B cell (primary cell): ENCODE measurements around the gene EYS. TPM values are rescaled to one million over a fixed set of nuclear protein-coding genes. Genes with fewer than 3 reads are reported as not detected.

ENCODE experiments used
- ATAC-seq: fragments of 200-7000 bp; cut with Tn5 transposase; one replicate; pipeline ENCODE4 v1.10.0; 2021; ENCODE audit warnings: low read depth, mild to moderate bottlenecking, moderate number of reproducible peaks, moderate library complexity
- CTCF ChIA-PET: fragments of 350-600 bp; sonication (Branson Sonifier 250); formaldehyde crosslinking; loops from one replicate; lab custom pipeline; 2021; ENCODE audit warnings: antibody characterized with exemption, inconsistent platforms; lab: Charles Lee
- POLR2A ChIA-PET: fragments of 350-600 bp; sonication (Branson Sonifier 250); formaldehyde crosslinking; loops from one replicate; lab custom pipeline; 2021; ENCODE audit warnings: antibody characterized with exemption; lab: Charles Lee
- DNase-seq: peaks from one replicate; pipeline ENCODE4 v3.0.0; 2013
- H2AFZ ChIP-seq: 2 replicates; pipeline ENCODE4 v1.6.1; 2012; ENCODE audit warnings: mild to moderate bottlenecking, low read depth, low read length; ENCODE audit not compliant: insufficient read depth, poor library complexity, severe bottlenecking
- H3K27ac ChIP-seq, 2 donors: 1 replicate in 1 of 2; 2 replicates in 1 of 2; pipeline ENCODE4 v1.5.1; 2012 to 2013; ENCODE audit warnings: low read length in 2 of 2, mild to moderate bottlenecking in 2 of 2, moderate library complexity in 1 of 2
- H3K27me3 ChIP-seq, 4 experiments: fragments of 200-600 bp in 1 of 4; sonication (generic) in 1 of 4; replicated peaks in 1 of 4; 1 replicate in 2 of 4; 2 replicates in 2 of 4; pipeline versions ENCODE4 v1.6.1 to v1.7.0; 2013 to 2016; ENCODE audit warnings: low read length in 3 of 4, mild to moderate bottlenecking in 2 of 4, mixed read lengths in 1 of 4, moderate library complexity in 1 of 4; ENCODE audit not compliant: insufficient read depth in 4 of 4, control insufficient read depth in 3 of 4; ENCODE audit errors: control extremely low read depth in 1 of 4
- H3K36me3 ChIP-seq, 2 experiments: replicated peaks in 1 of 2; 1 replicate in 1 of 2; 2 replicates in 1 of 2; pipeline versions ENCODE4 v1.6.1 to v1.7.1; 2013; ENCODE audit warnings: low read length in 1 of 2; ENCODE audit not compliant: insufficient read depth in 2 of 2, control insufficient read depth in 1 of 2; ENCODE audit errors: control extremely low read depth in 1 of 2, extremely low read depth in 1 of 2
- H3K4me1 ChIP-seq, 2 donors: fragments of 200-600 bp in 1 of 2; sonication (generic) in 1 of 2; 1 replicate in 1 of 2; 2 replicates in 1 of 2; pipeline versions ENCODE4 v1.5.1 to v1.6.1; 2013 to 2017; ENCODE audit warnings: low read length in 2 of 2; ENCODE audit not compliant: control insufficient read depth in 2 of 2, insufficient read depth in 2 of 2
- H3K4me2 ChIP-seq: replicated peaks from 2 replicates; pipeline ENCODE3; 2012; ENCODE audit warnings: mild to moderate bottlenecking, low read depth, low read length; ENCODE audit not compliant: poor library complexity, severe bottlenecking
- H3K4me3 ChIP-seq, 5 experiments: fragments of 200-600 bp in 1 of 5; sonication (generic) in 1 of 5; 1 replicate in 3 of 5; 2 replicates in 2 of 5; pipeline versions ENCODE4 v1.5.1 to v1.7.0; 2011 to 2016; ENCODE audit warnings: low read length in 4 of 5, mild to moderate bottlenecking in 4 of 5, low read depth in 2 of 5, control low read depth in 1 of 5, moderate library complexity in 1 of 5; ENCODE audit not compliant: insufficient read depth in 1 of 5; ENCODE audit errors: control extremely low read depth in 1 of 5, extremely low read depth in 1 of 5
- H3K79me2 ChIP-seq: fragments of 200-600 bp; sonication (generic); one replicate; pipeline ENCODE4 v1.6.0; 2016; ENCODE audit warnings: low read length; ENCODE audit not compliant: control insufficient read depth, insufficient read depth
- H3K9ac ChIP-seq: fragments of 200-600 bp; sonication (generic); 2 replicates; pipeline ENCODE4 v1.6.1; 2017; ENCODE audit warnings: mild to moderate bottlenecking, low read length, moderate library complexity
- H3K9me3 ChIP-seq, 3 donors: one replicate each; pipeline versions ENCODE4 v1.6.1 to v1.7.1; 2013; ENCODE audit warnings: low read length in 2 of 3; ENCODE audit not compliant: control insufficient read depth in 2 of 3, insufficient read depth in 1 of 3; ENCODE audit errors: control extremely low read depth in 1 of 3
- H4K20me1 ChIP-seq: 2 replicates; pipeline ENCODE4 v1.6.0; 2012; ENCODE audit warnings: mild to moderate bottlenecking, low read length; ENCODE audit not compliant: insufficient read depth, control insufficient read depth, poor library complexity, severe bottlenecking
- H3K27ac Mint-ChIP-seq: one replicate; pipeline ENCODE4 v1.8.0; 2021; ENCODE audit warnings: mixed read lengths
- H3K27me3 Mint-ChIP-seq: one replicate; pipeline ENCODE4 v1.8.0; 2021; ENCODE audit warnings: mixed read lengths
- H3K4me1 Mint-ChIP-seq: one replicate; pipeline ENCODE4 v1.8.0; 2021; ENCODE audit warnings: mixed read lengths
- H3K4me3 Mint-ChIP-seq: one replicate; pipeline ENCODE4 v1.8.0; 2021; ENCODE audit warnings: mixed read lengths
- H3K9me3 Mint-ChIP-seq: one replicate; pipeline ENCODE4 v1.8.0; 2022; ENCODE audit warnings: mixed read lengths; ENCODE audit not compliant: insufficient read depth
- CTCF ChIP-seq: fragments of 200-600 bp; IDR thresholded peaks from one replicate; pipeline ENCODE4 v1.8.0; 2022; ENCODE audit warnings: antibody characterized with exemption, mild to moderate bottlenecking
- EZH2 ChIP-seq: IDR thresholded peaks from 2 replicates; pipeline ENCODE4 v1.6.1; 2012; ENCODE audit warnings: borderline replicate concordance, low read depth, mild to moderate bottlenecking, moderate library complexity, low read length; ENCODE audit not compliant: insufficient read depth, poor library complexity, severe bottlenecking
- WGBS: methylation state at CpG from one replicate; pipeline ENCODE4 v1.1.5; 2013; ENCODE audit warnings: missing lambda C conversion rate; ENCODE audit not compliant: insufficient coverage; 5-methylcytosine and 5-hydroxymethylcytosine counted together
- intact Hi-C: fragments of 100-400 bp; cut with micrococcal nuclease; formaldehyde crosslinking; loops from one replicate; pipeline ENCODE4 v1.10.0; 2022
- polyA plus RNA-seq: library from polyadenylated mRNA; depleted of rRNA; stranded (reverse); fragments of >200 nt; gene quantifications from 2 replicates; pipeline ENCODE4 v1.2.3, GENCODE V29; 2012
- total RNA-seq, 2 donors: library from RNA; stranded (reverse); fragments of 120-200 nt in 1 of 2; gene quantifications; 1 replicate in 1 of 2; 2 replicates in 1 of 2; pipeline versions ENCODE4 v1.2.3 to v1.2.4, GENCODE V29; 2013 to 2022

EYS gene
- total and polyA plus RNA-seq, 2 donors (not counting 1 experiment from before 2014, with no cell fraction given) = not detected

- no peaks in the 10 kb centered on the region for H3K27me3 Mint-ChIP-seq
- CTCF ChIA-PET = no interaction called here
- ATAC-seq = no peak
- no peaks in the 10 kb centered on the region for H4K20me1 ChIP-seq
- no peak overlapping the region for H3K9ac ChIP-seq
- WGBS = no CpG with 5 or more reads among the region's 3 CpGs
- H3K4me3 Mint-ChIP-seq = no peak overlapping the region
- H3K9me3 ChIP-seq = peaks cover 0 to 3% (median 0%) of the 10 kb centered on the region in 3 donors
- DNase-seq = no peak
- TF ChIP-seq EZH2 = no peak
- POLR2A ChIA-PET = no interaction called here
- H3K79me2 ChIP-seq = no peaks in the 10 kb centered on the region
- no peaks in the 10 kb centered on the region for H3K4me1 ChIP-seq
- H2AFZ ChIP-seq = no peak overlapping the region
- H3K9me3 Mint-ChIP-seq = no peaks in the 10 kb centered on the region
- H3K36me3 ChIP-seq = no peaks in the 10 kb centered on the region
- no peak overlapping the region for H3K4me2 ChIP-seq
- H3K4me3 ChIP-seq = no peak overlapping the region
- no peaks in the 10 kb centered on the region for H3K4me1 Mint-ChIP-seq
- no peak overlapping the region for H3K27ac Mint-ChIP-seq
- no peaks in the 10 kb centered on the region for H3K27me3 ChIP-seq
- intact Hi-C loops = no loop called here
- no peak overlapping the region for H3K27ac ChIP-seq
Observed at GRCh38 chr6:65416621-65417020, 290.4 kb downstream of the EYS start.

GRCh38 chr6:65410309-65410708, 296.7 kb downstream of the EYS start:
- Histone ChIP-seq H2AFZ (no peak overlapping the region), H3K4me2 (no peak overlapping the region), H3K9me3 (peaks cover 0 to 3% (median 0%) of the 10 kb centered on the region in 3 donors), H3K9ac (no peak overlapping the region), H3K36me3 (no peaks in the 10 kb centered on the region), H3K27ac (no peak overlapping the region), H3K79me2 (no peaks in the 10 kb centered on the region), H3K4me3 (no peak overlapping the region), H3K4me1 (no peaks in the 10 kb centered on the region), H3K27me3 (no peaks in the 10 kb centered on the region), H4K20me1 (no peaks in the 10 kb centered on the region)
- Mint-ChIP-seq H3K27ac (no peak overlapping the region), H3K9me3 (peaks cover 2% of the 10 kb centered on the region), H3K27me3 (no peaks in the 10 kb centered on the region), H3K4me1 (no peaks in the 10 kb centered on the region), H3K4me3 (no peak overlapping the region)
- 93% methylated on average over 2 of the region's 3 CpGs for WGBS
- DNase-seq (no peak), ATAC-seq (no peak)
- intact Hi-C loops = no loop called here
- ChIA-PET POLR2A (no interaction called here), CTCF (no interaction called here)
- TF ChIP-seq CTCF = no peak
